Pericardium fibroblast (primary cell): ENCODE results near the gene RNF11. TPM values are rescaled to one million over a fixed set of nuclear protein-coding genes. Genes with fewer than 3 reads are reported as not detected.

Experiments
- total RNA-seq: library from RNA; depleted of rRNA; stranded (reverse); fragments of >200 nt; gene quantifications from 2 replicates; pipeline ENCODE4 v1.2.3, GENCODE V29; 2015

RNF11 gene
- 45.9 and 61.0 TPM in 2 replicates for total RNA-seq

GRCh38 chr1:51235673-51236530 lies at the start of gene RNF11:
TSS of gene RNF11 (plus strand) at chr1:51236273. CDS start at chr1:51236757, 484 bp downstream.

Other genes with a start within 250 kb of the RNF11 start
- not detected in 2 replicates for gene C1orf185, start 134.0 kb upstream of the RNF11 start, total RNA-seq
- gene TTC39A, start 94.3 kb downstream of the RNF11 start, total RNA-seq = not detected in 2 replicates